ENCODE measurements around the gene ELP2. TPM values are rescaled to one million over a fixed set of nuclear protein-coding genes. Genes with fewer than 3 reads are reported as not detected.

Gene ELP2
- total and polyA plus RNA-seq, 4 donors = 27.3 to 78.1 (median 50.9) TPM

- H3K27ac ChIP-seq (ENCODE audit: low read depth in 1 of 2, low read length in 2 of 2) = no peak overlapping the region
- H3K4me3 ChIP-seq (ENCODE audit: low read depth in 1 of 3, low read length in 3 of 3) = no peak overlapping the region
- no peak overlapping the region for H3K9ac ChIP-seq (ENCODE audit: low read depth in 1 of 2, low read length in 2 of 2)
- 86% methylated on average over 8 of the region's 8 CpGs for WGBS
- no peaks in the 10 kb centered on the region for H3K9me3 ChIP-seq (ENCODE audit: control insufficient read depth in 4 of 4, low read length in 3 of 4)
- H3K27me3 ChIP-seq (ENCODE audit: control insufficient read depth in 4 of 4, insufficient read depth in 4 of 4, low read length in 3 of 4) = no peaks in the 10 kb centered on the region
- peaks cover 0 to 11% (median 0%) of the 10 kb centered on the region in 4 donors for H3K36me3 ChIP-seq (ENCODE audit: control insufficient read depth in 4 of 4, insufficient read depth in 3 of 4, low read depth in 1 of 4, low read length in 3 of 4)
- H3K4me1 ChIP-seq (ENCODE audit: control insufficient read depth in 4 of 4, insufficient read depth in 4 of 4, low read length in 3 of 4) = peaks cover 0 to 6% (median 1%) of the 10 kb centered on the region in 4 donors
- DNase-seq (ENCODE audit: low spot score) = no peak
- TF ChIP-seq, protein P1, sequence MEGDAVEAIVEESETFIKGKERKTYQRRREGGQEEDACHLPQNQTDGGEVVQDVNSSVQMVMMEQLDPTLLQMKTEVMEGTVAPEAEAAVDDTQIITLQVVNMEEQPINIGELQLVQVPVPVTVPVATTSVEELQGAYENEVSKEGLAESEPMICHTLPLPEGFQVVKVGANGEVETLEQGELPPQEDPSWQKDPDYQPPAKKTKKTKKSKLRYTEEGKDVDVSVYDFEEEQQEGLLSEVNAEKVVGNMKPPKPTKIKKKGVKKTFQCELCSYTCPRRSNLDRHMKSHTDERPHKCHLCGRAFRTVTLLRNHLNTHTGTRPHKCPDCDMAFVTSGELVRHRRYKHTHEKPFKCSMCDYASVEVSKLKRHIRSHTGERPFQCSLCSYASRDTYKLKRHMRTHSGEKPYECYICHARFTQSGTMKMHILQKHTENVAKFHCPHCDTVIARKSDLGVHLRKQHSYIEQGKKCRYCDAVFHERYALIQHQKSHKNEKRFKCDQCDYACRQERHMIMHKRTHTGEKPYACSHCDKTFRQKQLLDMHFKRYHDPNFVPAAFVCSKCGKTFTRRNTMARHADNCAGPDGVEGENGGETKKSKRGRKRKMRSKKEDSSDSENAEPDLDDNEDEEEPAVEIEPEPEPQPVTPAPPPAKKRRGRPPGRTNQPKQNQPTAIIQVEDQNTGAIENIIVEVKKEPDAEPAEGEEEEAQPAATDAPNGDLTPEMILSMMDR (IDR thresholded peaks at IDR 0.05; ENCODE audit: low read depth, low read length, missing input control) = no peak
- TF ChIP-seq ZBTB33 (IDR thresholded peaks at IDR 0.05) = no peak
- TF ChIP-seq FOXA2 (IDR thresholded peaks at IDR 0.05) = no peak
- no peak for TF ChIP-seq GABPA (IDR thresholded peaks at IDR 0.05 in 1 of 2, conservative IDR thresholded peaks at IDR 0.05 in 1 of 2)
Observed at GRCh38 chr18:36194600-36195315, 65.1 kb downstream of the ELP2 start.

DNA sequence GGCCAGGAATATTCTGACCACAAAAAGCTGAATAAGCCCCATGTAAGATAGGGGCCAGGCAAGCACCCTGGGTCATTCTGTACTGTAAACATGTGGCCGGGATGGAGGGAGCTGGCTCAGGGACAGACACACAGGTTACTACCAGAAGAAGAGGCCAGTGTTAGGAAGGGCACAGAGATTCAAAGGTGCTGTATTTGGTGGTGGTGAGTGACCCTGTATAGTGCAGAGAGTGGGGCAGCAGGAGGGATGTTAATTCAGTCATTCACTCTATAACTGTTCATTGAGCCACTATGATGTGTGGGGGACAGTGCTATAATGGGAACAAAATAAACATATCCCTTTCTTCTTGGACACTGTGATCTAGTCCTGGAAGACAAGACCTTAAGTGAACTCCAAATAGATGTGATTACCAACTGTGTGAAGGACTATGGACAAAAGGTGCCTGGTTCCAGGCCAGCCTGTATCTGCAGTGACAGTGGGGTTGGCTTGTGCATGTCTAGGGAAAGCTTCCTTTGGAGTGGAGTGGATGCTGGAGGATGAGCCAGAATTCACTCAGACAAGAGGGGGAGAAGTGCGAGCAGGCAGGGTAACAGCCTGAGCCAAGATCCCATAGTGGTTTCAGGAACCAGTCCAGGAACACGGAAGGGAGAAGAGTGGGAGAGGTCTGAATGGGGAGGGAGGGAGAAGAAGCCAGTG, 65.9 kb downstream of the ELP2 start:
- Histone ChIP-seq H3K4me1 (ENCODE audit: control insufficient read depth in 4 of 4, insufficient read depth in 4 of 4, low read length in 3 of 4) (peaks cover 0 to 3% (median 0%) of the 10 kb centered on the region in 4 donors), H3K36me3 (ENCODE audit: control insufficient read depth in 4 of 4, insufficient read depth in 3 of 4, low read depth in 1 of 4, low read length in 3 of 4) (peaks cover 0 to 11% (median 0%) of the 10 kb centered on the region in 4 donors), H3K27ac (ENCODE audit: low read depth in 1 of 2, low read length in 2 of 2) (no peak overlapping the region), H3K9me3 (ENCODE audit: control insufficient read depth in 4 of 4, low read length in 3 of 4) (no peaks in the 10 kb centered on the region), H3K27me3 (ENCODE audit: control insufficient read depth in 4 of 4, insufficient read depth in 4 of 4, low read length in 3 of 4) (no peaks in the 10 kb centered on the region), H3K4me3 (ENCODE audit: low read depth in 1 of 3, low read length in 3 of 3) (no peak overlapping the region), H3K9ac (ENCODE audit: low read depth in 1 of 2, low read length in 2 of 2) (no peak overlapping the region)
- WGBS = 70% methylated on average over 3 of the region's 3 CpGs
- TF ChIP-seq NR2F2 (IDR thresholded peaks at IDR 0.05) = peak; percentile 27
- TF ChIP-seq RXRA (IDR thresholded peaks at IDR 0.05) = peak in 1 of 2 donors; percentile 46
- no peak for TF ChIP-seq EGR1 (IDR thresholded peaks at IDR 0.05; ENCODE audit: low read depth in 2 of 2)
- peak; percentile 47 for TF ChIP-seq SP1 (IDR thresholded peaks at IDR 0.05)
- TF ChIP-seq RAD21 (IDR thresholded peaks at IDR 0.05) = peak in 1 of 2 donors; percentile 5
- DNase-seq (ENCODE audit: low spot score) = no peak

DNA sequence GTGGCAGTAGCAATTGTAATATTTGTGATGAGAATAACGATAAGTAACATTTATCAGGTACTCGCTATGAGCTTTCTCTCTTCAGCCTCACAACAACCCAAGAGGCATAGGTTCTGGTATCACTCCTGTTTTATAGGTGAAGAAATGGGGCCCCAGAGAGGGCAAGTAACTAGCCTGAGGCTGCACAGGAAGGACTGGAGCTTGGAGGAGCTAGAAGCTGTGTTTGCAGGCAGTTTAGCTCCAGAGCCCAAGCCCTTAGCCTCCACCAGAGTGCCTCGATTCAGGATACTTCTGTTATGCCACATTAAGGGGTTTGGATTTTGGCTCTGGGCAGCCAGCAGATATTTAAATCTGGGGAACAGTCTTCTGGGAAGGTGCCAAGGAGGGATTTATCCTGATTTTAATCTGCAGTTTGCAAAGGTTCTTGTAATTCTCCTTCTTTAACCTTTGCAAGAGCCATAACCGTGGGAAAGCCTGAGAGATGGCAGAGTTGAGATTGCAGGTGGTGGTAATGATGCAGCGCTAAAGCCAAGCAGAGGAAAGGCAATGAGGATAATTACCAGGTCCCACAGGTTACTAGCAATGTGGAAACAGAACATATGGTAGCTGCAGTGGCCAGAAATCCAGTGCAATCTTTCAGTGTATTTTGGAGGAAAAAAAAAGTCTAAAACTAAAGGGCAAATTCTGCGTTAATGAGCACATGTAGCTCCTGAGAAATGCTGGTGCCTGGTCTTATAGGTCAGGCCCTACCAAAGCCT, 66.7 kb downstream of the ELP2 start:
- Histone ChIP-seq H3K27ac (ENCODE audit: low read depth in 1 of 2, low read length in 2 of 2) (no peak overlapping the region), H3K27me3 (ENCODE audit: control insufficient read depth in 4 of 4, insufficient read depth in 4 of 4, low read length in 3 of 4) (no peaks in the 10 kb centered on the region), H3K9me3 (ENCODE audit: control insufficient read depth in 4 of 4, low read length in 3 of 4) (no peaks in the 10 kb centered on the region), H3K9ac (ENCODE audit: low read depth in 1 of 2, low read length in 2 of 2) (no peak overlapping the region), H3K36me3 (ENCODE audit: control insufficient read depth in 4 of 4, insufficient read depth in 3 of 4, low read depth in 1 of 4, low read length in 3 of 4) (peaks cover 0 to 11% (median under 1%) of the 10 kb centered on the region in 4 donors), H3K4me3 (ENCODE audit: low read depth in 1 of 3, low read length in 3 of 3) (no peak overlapping the region), H3K4me1 (ENCODE audit: control insufficient read depth in 4 of 4, insufficient read depth in 4 of 4, low read length in 3 of 4) (peaks cover 0 to 3% (median 0%) of the 10 kb centered on the region in 4 donors)
- no peak for DNase-seq (ENCODE audit: low spot score)
- 94% methylated on average over 6 of the region's 6 CpGs for WGBS
- TF ChIP-seq ZBTB33 (IDR thresholded peaks at IDR 0.05) = no peak
- no peak for TF ChIP-seq YY1 (IDR thresholded peaks at IDR 0.05)
- TF ChIP-seq, protein P1 (IDR thresholded peaks at IDR 0.05; ENCODE audit: low read depth, low read length, missing input control) = no peak
- no peak for TF ChIP-seq RAD21 (IDR thresholded peaks at IDR 0.05)
- TF ChIP-seq TAF1 (conservative IDR thresholded peaks at IDR 0.05) = no peak
- TF ChIP-seq EGR1 (IDR thresholded peaks at IDR 0.05; ENCODE audit: low read depth in 2 of 2) = no peak
- no peak for TF ChIP-seq NR2F2 (IDR thresholded peaks at IDR 0.05)
- no peak for TF ChIP-seq MAX (IDR thresholded peaks at IDR 0.05)
- TF ChIP-seq GABPA (IDR thresholded peaks at IDR 0.05 in 1 of 2, conservative IDR thresholded peaks at IDR 0.05 in 1 of 2) = no peak
- no peak for TF ChIP-seq SP1 (IDR thresholded peaks at IDR 0.05)
- TF ChIP-seq FOXA2 (IDR thresholded peaks at IDR 0.05) = no peak
- no peak for TF ChIP-seq JUND (IDR thresholded peaks at IDR 0.05)
- TF ChIP-seq RXRA (IDR thresholded peaks at IDR 0.05) = no peak
- no peak for TF ChIP-seq FOXA1 (IDR thresholded peaks at IDR 0.05)

Data from liver (tissue), 9 donors.